Measurements from ENCODE around the gene SP100.

The SP100 gene

GRCh38 chr2:230453006-230453405 lies 37.0 kb downstream of the SP100 start:
- CTCF ChIA-PET, result no interaction called here
- no peak overlapping the region for H3K4me3 ChIP-seq (ENCODE audit: low read depth, low read length)
- no peak for TF ChIP-seq CTCF (IDR thresholded peaks at IDR 0.05; ENCODE audit: insufficient read depth, low read length, missing control alignments)
- DNase-seq (ENCODE audit: low read depth, low spot score), result no peak
- POLR2A ChIA-PET, result no interaction called here

GRCh38 chr2:230455005-230455684 lies 39.1 kb downstream of the SP100 start:
- ChIA-PET POLR2A (no interaction called here), CTCF (no interaction called here)
- TF ChIP-seq CTCF (IDR thresholded peaks at IDR 0.05; ENCODE audit: insufficient read depth, low read length, missing control alignments), result no peak
- DNase-seq (ENCODE audit: low read depth, low spot score), result no peak
- no peak overlapping the region for H3K4me3 ChIP-seq (ENCODE audit: low read depth, low read length)

GRCh38 chr2:230457073-230457768 lies 41.2 kb downstream of the SP100 start:
- no peak overlapping the region for H3K4me3 ChIP-seq (ENCODE audit: low read depth, low read length)
- DNase-seq (ENCODE audit: low read depth, low spot score), result no peak
- no peak for TF ChIP-seq CTCF (IDR thresholded peaks at IDR 0.05; ENCODE audit: insufficient read depth, low read length, missing control alignments)
- CTCF ChIA-PET, result no interaction called here
- POLR2A ChIA-PET, result no interaction called here

- TF ChIP-seq CTCF (IDR thresholded peaks at IDR 0.05; ENCODE audit: insufficient read depth, low read length, missing control alignments), result no peak
- POLR2A ChIA-PET, result no interaction called here
- no peak for DNase-seq (ENCODE audit: low read depth, low spot score)
- CTCF ChIA-PET, result no interaction called here
- no peak overlapping the region for H3K4me3 ChIP-seq (ENCODE audit: low read depth, low read length)
These were observed 41.8 kb downstream of the SP100 start for GRCh38 chr2:230457793-230458192.

GRCh38 chr2:230459216-230459615 lies 43.2 kb downstream of the SP100 start:
- CTCF ChIA-PET, result interaction anchor here (0.8 kb wide), 1 partner anchor 15 kb away, joined by 3 read pairs; no protein-coding TSS in a partner anchor
- no peak overlapping the region for H3K4me3 ChIP-seq (ENCODE audit: low read depth, low read length)
- no peak for TF ChIP-seq CTCF (IDR thresholded peaks at IDR 0.05; ENCODE audit: insufficient read depth, low read length, missing control alignments)
- POLR2A ChIA-PET, result no interaction called here
- DNase-seq (ENCODE audit: low read depth, low spot score), result no peak

GRCh38 chr2:230471074-230471473 lies 55.1 kb downstream of the SP100 start:
- CTCF ChIA-PET, result interaction anchor here (0.9 kb wide), 1 partner anchor 25 kb away, joined by 3 read pairs; no protein-coding TSS in a partner anchor
- no peak for DNase-seq (ENCODE audit: low read depth, low spot score)
- H3K4me3 ChIP-seq (ENCODE audit: low read depth, low read length), result no peak overlapping the region
- no peak for TF ChIP-seq CTCF (IDR thresholded peaks at IDR 0.05; ENCODE audit: insufficient read depth, low read length, missing control alignments)
- POLR2A ChIA-PET, result no interaction called here

Measured in AG04449 (cell line).